Activated CD4-positive, alpha-beta T cell treated with anti-CD3 and anti-CD28 coated beads for 36 hours (primary cell): Measurements from ENCODE around the gene WDFY4. TPM values are rescaled to one million over a fixed set of nuclear protein-coding genes. Genes with fewer than 3 reads are reported as not detected.

Experiments
- ATAC-seq: fragments of 200-7000 bp; cut with Tn5 transposase; one replicate; pipeline ENCODE4 v1.10.0; 2021; ENCODE audit warnings: mild to moderate bottlenecking, moderate library complexity
- CTCF ChIA-PET: fragments of 350-600 bp; sonication (Branson Sonifier 250); formaldehyde crosslinking; loops from one replicate; lab custom pipeline; 2021; ENCODE audit warnings: antibody characterized with exemption; lab: Charles Lee
- POLR2A ChIA-PET: fragments of 350-600 bp; sonication (Branson Sonifier 250); formaldehyde crosslinking; loops from one replicate; lab custom pipeline; 2021; ENCODE audit warnings: antibody characterized with exemption, inconsistent platforms; lab: Charles Lee
- DNase-seq: peaks from one replicate; pipeline ENCODE4 v3.0.0-alpha.2; 2020
- H3K27ac Mint-ChIP-seq: one replicate; pipeline ENCODE4 v1.8.0; 2021; ENCODE audit warnings: mixed read lengths
- H3K27me3 Mint-ChIP-seq: one replicate; pipeline ENCODE4 v1.8.0; 2021; ENCODE audit warnings: mixed read lengths
- H3K36me3 Mint-ChIP-seq: one replicate; pipeline ENCODE4 v1.8.0; 2021; ENCODE audit warnings: low read depth, mixed read lengths
- H3K4me1 Mint-ChIP-seq: one replicate; pipeline ENCODE4 v1.8.0; 2021; ENCODE audit warnings: mixed read lengths
- H3K4me3 Mint-ChIP-seq: one replicate; pipeline ENCODE4 v1.8.0; 2021; ENCODE audit warnings: mild to moderate bottlenecking, moderate library complexity, mixed read lengths
- H3K9me3 Mint-ChIP-seq: one replicate; pipeline ENCODE4 v1.8.0; 2021; ENCODE audit warnings: low read depth, mixed read lengths
- intact Hi-C, 2 experiments: fragments of 100-400 bp; cut with DNase I in 1 of 2; cut with micrococcal nuclease in 1 of 2; formaldehyde crosslinking; loops; one replicate each; pipeline versions ENCODE4 v1.14.2 to v1.15.1; 2022 to 2024; cut with DNase I, micrococcal nuclease
- total RNA-seq, 2 experiments: library from RNA; stranded (reverse); gene quantifications; one replicate each; pipeline ENCODE4 v1.2.3, GENCODE V29; 2021

WDFY4 gene
- total RNA-seq, 2 experiments from 2014 or later, result 0.07 to 0.09 TPM

DNA sequence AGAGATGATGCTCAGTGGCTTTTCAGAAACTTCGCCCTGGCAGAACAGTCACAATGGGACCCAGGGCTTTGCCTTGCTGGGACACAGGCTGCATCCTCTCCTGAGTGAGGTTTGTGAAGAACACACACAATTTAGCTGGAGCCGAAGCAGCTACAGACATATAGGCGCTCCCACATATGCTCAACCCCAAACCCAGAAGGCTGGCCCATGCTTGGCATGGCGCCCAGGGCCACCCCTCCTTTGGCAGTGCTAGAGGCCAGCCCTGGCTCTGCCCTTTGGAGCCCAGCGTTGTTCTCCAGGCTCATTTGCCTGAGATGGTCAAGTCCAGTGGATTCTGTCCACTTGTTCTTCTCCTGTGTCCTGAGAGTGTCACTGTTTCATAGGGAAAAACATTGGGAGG lies 94.4 kb downstream of the WDFY4 start:
- POLR2A ChIA-PET, result no interaction called here
- no peak overlapping the region for H3K4me3 Mint-ChIP-seq
- no peaks in the 10 kb centered on the region for H3K27me3 Mint-ChIP-seq
- no peaks in the 10 kb centered on the region for H3K4me1 Mint-ChIP-seq
- H3K36me3 Mint-ChIP-seq, result no peaks in the 10 kb centered on the region
- H3K9me3 Mint-ChIP-seq, result no peaks in the 10 kb centered on the region
- intact Hi-C loops, result no loop called here
- CTCF ChIA-PET, result interaction anchor here (0.6 kb wide), 1 partner anchor 28 kb away, joined by 3 read pairs; no protein-coding TSS in a partner anchor
- no peak for ATAC-seq
- no peak overlapping the region for H3K27ac Mint-ChIP-seq
- DNase-seq, result no peak

- H3K36me3 Mint-ChIP-seq, result no peaks in the 10 kb centered on the region
- H3K27ac Mint-ChIP-seq, result no peak overlapping the region
- H3K27me3 Mint-ChIP-seq, result no peaks in the 10 kb centered on the region
- H3K9me3 Mint-ChIP-seq, result no peaks in the 10 kb centered on the region
- no peaks in the 10 kb centered on the region for H3K4me1 Mint-ChIP-seq
- H3K4me3 Mint-ChIP-seq, result no peak overlapping the region
- no peak for DNase-seq
- ChIA-PET POLR2A (no interaction called here), CTCF (interaction anchor here (0.9 kb wide), 1 partner anchor 736 kb away, joined by 3 read pairs; no protein-coding TSS in a partner anchor)
- ATAC-seq, result no peak
- intact Hi-C loops, result no loop called here
Measured at GRCh38 chr10:48779546-48780152, 95.0 kb downstream of the WDFY4 start.

GRCh38 chr10:48780341-48780740 lies 95.7 kb downstream of the WDFY4 start:
- H3K36me3 Mint-ChIP-seq, result no peaks in the 10 kb centered on the region
- no peak overlapping the region for H3K4me3 Mint-ChIP-seq
- ATAC-seq, result no peak
- H3K9me3 Mint-ChIP-seq, result no peaks in the 10 kb centered on the region
- no peaks in the 10 kb centered on the region for H3K27me3 Mint-ChIP-seq
- ChIA-PET CTCF (interaction anchor here (0.9 kb wide), 1 partner anchor 735 kb away, joined by 3 read pairs; no protein-coding TSS in a partner anchor), POLR2A (no interaction called here)
- no peak overlapping the region for H3K27ac Mint-ChIP-seq
- intact Hi-C loops, result no loop called here
- no peaks in the 10 kb centered on the region for H3K4me1 Mint-ChIP-seq
- no peak for DNase-seq

- CTCF ChIA-PET, result no interaction called here
- POLR2A ChIA-PET, result no interaction called here
Measured at GRCh38 chr10:48782386-48782785, 97.7 kb downstream of the WDFY4 start.

GRCh38 chr10:48784031-48784430 lies 99.4 kb downstream of the WDFY4 start:
- DNase-seq (no peak), ATAC-seq (no peak)
- no peak overlapping the region for H3K4me3 Mint-ChIP-seq
- no peak overlapping the region for H3K27ac Mint-ChIP-seq
- H3K36me3 Mint-ChIP-seq, result no peaks in the 10 kb centered on the region
- H3K9me3 Mint-ChIP-seq, result no peaks in the 10 kb centered on the region
- POLR2A ChIA-PET, result no interaction called here
- CTCF ChIA-PET, result interaction anchor here (1.0 kb wide), 1 partner anchor 128 kb away, joined by 3 read pairs; no protein-coding TSS in a partner anchor
- H3K4me1 Mint-ChIP-seq, result no peaks in the 10 kb centered on the region
- H3K27me3 Mint-ChIP-seq, result no peaks in the 10 kb centered on the region
- intact Hi-C loops, result no loop called here

More at GRCh38 chr10:48782386-48782785, 97.7 kb downstream of the WDFY4 start:
- no peak overlapping the region for H3K27ac Mint-ChIP-seq
- no peaks in the 10 kb centered on the region for H3K36me3 Mint-ChIP-seq
- intact Hi-C loops, result no loop called here
- no peaks in the 10 kb centered on the region for H3K4me1 Mint-ChIP-seq
- ATAC-seq, result no peak
- DNase-seq, result no peak
- H3K9me3 Mint-ChIP-seq, result no peaks in the 10 kb centered on the region
- no peaks in the 10 kb centered on the region for H3K27me3 Mint-ChIP-seq
- H3K4me3 Mint-ChIP-seq, result no peak overlapping the region

DNA sequence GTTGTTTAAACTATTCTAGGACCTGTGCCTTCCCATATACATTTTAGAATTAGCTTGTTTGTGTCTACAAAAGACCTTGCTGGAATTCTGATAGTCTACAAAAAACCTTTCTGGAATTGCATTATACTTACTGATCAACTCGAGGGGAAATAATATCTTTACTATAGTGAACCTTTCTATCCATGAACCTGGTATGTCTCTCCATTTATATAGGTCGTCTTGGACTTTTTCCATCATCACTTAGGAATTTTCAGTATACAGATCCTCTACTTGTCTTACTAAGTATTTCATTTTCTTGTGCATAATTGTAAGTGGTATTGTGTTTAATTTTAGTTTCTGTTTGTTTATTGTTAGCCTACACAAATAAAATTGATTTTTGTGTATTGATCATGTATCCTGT lies 101.1 kb downstream of the WDFY4 start:
- Mint-ChIP-seq H3K9me3 (no peaks in the 10 kb centered on the region), H3K27ac (no peak overlapping the region), H3K4me3 (no peak overlapping the region), H3K27me3 (no peaks in the 10 kb centered on the region), H3K36me3 (no peaks in the 10 kb centered on the region), H3K4me1 (no peaks in the 10 kb centered on the region)
- intact Hi-C loops, result no loop called here
- ATAC-seq (no peak), DNase-seq (no peak)
- CTCF ChIA-PET, result no interaction called here
- POLR2A ChIA-PET, result no interaction called here

GRCh38 chr10:48786606-48787282 lies 102.1 kb downstream of the WDFY4 start:
- Mint-ChIP-seq H3K36me3 (no peaks in the 10 kb centered on the region), H3K4me1 (no peaks in the 10 kb centered on the region), H3K4me3 (no peak overlapping the region), H3K9me3 (no peaks in the 10 kb centered on the region), H3K27me3 (no peaks in the 10 kb centered on the region), H3K27ac (no peak overlapping the region)
- POLR2A ChIA-PET, result interaction anchor here (0.6 kb wide), 1 partner anchor 13 kb away, joined by 3 read pairs; no protein-coding TSS in a partner anchor
- ATAC-seq, result no peak
- CTCF ChIA-PET, result no interaction called here
- intact Hi-C loops, result no loop called here
- DNase-seq, result no peak

DNA sequence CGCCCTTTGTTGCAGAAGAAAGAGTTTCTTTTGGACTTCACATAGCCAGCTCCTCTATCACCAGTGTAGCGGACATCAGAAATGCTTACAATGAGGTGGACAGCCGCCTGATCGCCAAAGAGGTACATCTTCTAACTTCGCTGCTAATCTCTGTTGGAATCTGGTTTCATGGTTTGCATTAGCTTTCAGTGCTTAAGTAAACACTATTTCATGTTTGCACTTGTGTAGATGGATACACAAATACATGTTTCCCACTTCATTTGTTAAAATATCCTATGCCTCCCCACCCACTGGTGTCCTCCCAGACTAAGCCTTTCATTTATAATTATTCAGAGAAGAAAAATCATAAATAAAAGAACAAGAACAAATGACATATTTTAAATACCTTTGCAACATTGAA lies 103.9 kb downstream of the WDFY4 start:
- Mint-ChIP-seq H3K4me3 (no peak overlapping the region), H3K27ac (no peak overlapping the region), H3K27me3 (peaks cover 4% of the 10 kb centered on the region), H3K4me1 (no peaks in the 10 kb centered on the region), H3K36me3 (no peaks in the 10 kb centered on the region), H3K9me3 (no peaks in the 10 kb centered on the region)
- CTCF ChIA-PET, result interaction anchor here (0.6 kb wide), 1 partner anchor 228 kb away, joined by 3 read pairs; no protein-coding TSS in a partner anchor
- DNase-seq, result no peak
- intact Hi-C loops, result no loop called here
- POLR2A ChIA-PET, result no interaction called here
- no peak for ATAC-seq

GRCh38 chr10:48789486-48790456 lies 105.1 kb downstream of the WDFY4 start:
- ATAC-seq, result no peak
- ChIA-PET POLR2A (no interaction called here), CTCF (no interaction called here)
- DNase-seq, result no peak
- intact Hi-C loops, result no loop called here
- peaks cover 4% of the 10 kb centered on the region for H3K27me3 Mint-ChIP-seq
- no peaks in the 10 kb centered on the region for H3K4me1 Mint-ChIP-seq
- no peaks in the 10 kb centered on the region for H3K9me3 Mint-ChIP-seq
- no peak overlapping the region for H3K27ac Mint-ChIP-seq
- H3K36me3 Mint-ChIP-seq, result no peaks in the 10 kb centered on the region
- H3K4me3 Mint-ChIP-seq, result no peak overlapping the region

- intact Hi-C loops, result no loop called here
- H3K36me3 Mint-ChIP-seq, result no peaks in the 10 kb centered on the region
- H3K9me3 Mint-ChIP-seq, result no peaks in the 10 kb centered on the region
- no peak overlapping the region for H3K4me3 Mint-ChIP-seq
- H3K27me3 Mint-ChIP-seq, result peaks cover 4% of the 10 kb centered on the region
- ChIA-PET POLR2A (no interaction called here), CTCF (no interaction called here)
- no peaks in the 10 kb centered on the region for H3K4me1 Mint-ChIP-seq
- no peak overlapping the region for H3K27ac Mint-ChIP-seq
- DNase-seq, result no peak
- ATAC-seq, result no peak
Measured at GRCh38 chr10:48790457-48791044, 105.9 kb downstream of the WDFY4 start.

- intact Hi-C loops, result no loop called here
- no peak overlapping the region for H3K27ac Mint-ChIP-seq
Measured at GRCh38 chr10:48791267-48791928, 106.7 kb downstream of the WDFY4 start.

More at GRCh38 chr10:48791267-48791928, 106.7 kb downstream of the WDFY4 start:
- Mint-ChIP-seq H3K36me3 (no peaks in the 10 kb centered on the region), H3K4me1 (no peaks in the 10 kb centered on the region), H3K9me3 (no peaks in the 10 kb centered on the region), H3K27me3 (peaks cover 4% of the 10 kb centered on the region), H3K4me3 (no peak overlapping the region)
- ChIA-PET POLR2A (no interaction called here), CTCF (no interaction called here)
- DNase-seq, result no peak
- ATAC-seq, result no peak
